SK-N-MC (cell line): ENCODE results near the gene GPR62.

Experiments used
- DNase-seq: peaks from one replicate; pipeline ENCODE4 v3.0.0-alpha.2; 2011; ENCODE audit warnings: low read depth, low spot score
- H3K27ac ChIP-seq: fragments of 200-600 bp; sonication (generic); 2 replicates; pipeline ENCODE4 v1.5.1; 2016; ENCODE audit warnings: mixed run types
- H3K36me3 ChIP-seq: fragments of 200-600 bp; sonication (generic); 2 replicates; pipeline ENCODE4 v1.6.1; 2017; ENCODE audit warnings: antibody characterized with exemption, low read length, mixed read lengths; ENCODE audit not compliant: insufficient read depth
- H3K4me3 ChIP-seq: fragments of 200-600 bp; sonication (generic); 2 replicates; pipeline ENCODE4 v1.5.1; 2016
- H3K9ac ChIP-seq: fragments of 200-600 bp; sonication (generic); 2 replicates; pipeline ENCODE4 v1.8.0; 2017; ENCODE audit warnings: mixed run types, mixed read lengths; ENCODE audit not compliant: insufficient read length
- H3K9me3 ChIP-seq: fragments of 200-600 bp; sonication (generic); 2 replicates; pipeline ENCODE4 v1.6.1; 2017; ENCODE audit warnings: low read depth, mild to moderate bottlenecking, antibody characterized with exemption, low read length, moderate library complexity, mixed read lengths
- EZH2 ChIP-seq: fragments of 200-600 bp; sonication (generic); IDR thresholded peaks from one replicate; pipeline ENCODE4 v1.6.1; 2017; ENCODE audit warnings: antibody characterized with exemption
- FOXP2 ChIP-seq: optimal IDR thresholded peaks from 2 replicates; pipeline ENCODE3; 2011; ENCODE audit warnings: mild to moderate bottlenecking, moderate library complexity; ENCODE audit not compliant: insufficient read depth; ENCODE audit errors: extremely low read length, control extremely low read depth
- POLR2AphosphoS5 ChIP-seq: IDR thresholded peaks from 2 replicates; pipeline ENCODE4 v1.6.1; 2012; ENCODE audit warnings: mild to moderate bottlenecking, low read depth, low read length, borderline replicate concordance

Gene GPR62

DNA sequence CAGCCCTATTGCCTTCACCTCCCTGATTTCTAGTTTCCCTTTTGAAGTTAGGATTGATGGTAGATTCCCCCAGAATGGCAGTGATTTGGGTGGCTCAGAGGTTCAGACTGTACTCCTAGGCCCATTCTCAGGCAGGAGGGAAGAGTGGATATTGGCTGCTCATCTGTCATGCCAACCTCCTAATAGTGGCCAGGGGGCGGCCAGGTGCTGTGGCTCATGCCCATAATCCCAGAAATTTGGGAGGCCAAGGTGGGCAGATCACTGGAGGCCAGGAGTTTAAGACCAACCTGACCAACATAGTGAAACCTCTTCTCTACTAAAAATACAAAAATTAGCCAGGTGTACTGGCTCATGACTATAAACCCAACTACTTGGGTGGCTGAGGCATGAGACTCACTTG lies 24.7 kb upstream of the GPR62 start:
- H3K9ac ChIP-seq = no peak overlapping the region
- no peak for DNase-seq
- H3K36me3 ChIP-seq = no peaks in the 10 kb centered on the region; the same call in 1 of the 2 replicates
- TF ChIP-seq FOXP2 (no peak), POLR2AphosphoS5 (no peak), EZH2 (no peak)
- H3K9me3 ChIP-seq = no peaks in the 10 kb centered on the region
- H3K4me3 ChIP-seq = no peak overlapping the region
- H3K27ac ChIP-seq = no peak overlapping the region

DNA sequence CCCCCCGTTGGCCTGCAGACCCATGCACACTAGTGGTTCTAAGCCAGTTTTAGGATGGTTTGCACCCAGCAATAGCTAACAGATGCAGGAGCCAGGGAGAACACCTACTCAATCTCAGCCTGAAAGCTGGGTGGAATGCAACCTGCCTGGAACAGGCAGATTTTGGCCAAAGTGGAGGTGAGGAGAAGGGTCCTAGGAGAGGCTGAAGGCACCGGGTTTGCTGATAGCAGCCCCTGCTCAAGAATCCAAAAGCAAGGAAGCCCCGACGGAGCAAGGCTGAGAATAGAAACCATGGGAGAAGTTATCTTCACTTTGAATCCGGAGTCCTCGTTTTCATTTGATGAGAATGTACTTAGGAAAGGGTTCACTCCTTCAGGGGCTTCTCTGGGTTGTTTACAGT lies 23.4 kb upstream of the GPR62 start:
- Histone ChIP-seq H3K36me3 (no peaks in the 10 kb centered on the region; the same call in 1 of the 2 replicates), H3K9me3 (no peaks in the 10 kb centered on the region), H3K4me3 (no peak overlapping the region), H3K9ac (no peak overlapping the region), H3K27ac (no peak overlapping the region)
- TF ChIP-seq FOXP2 = no peak
- no peak for TF ChIP-seq POLR2AphosphoS5
- no peak for TF ChIP-seq EZH2
- DNase-seq = no peak

DNA sequence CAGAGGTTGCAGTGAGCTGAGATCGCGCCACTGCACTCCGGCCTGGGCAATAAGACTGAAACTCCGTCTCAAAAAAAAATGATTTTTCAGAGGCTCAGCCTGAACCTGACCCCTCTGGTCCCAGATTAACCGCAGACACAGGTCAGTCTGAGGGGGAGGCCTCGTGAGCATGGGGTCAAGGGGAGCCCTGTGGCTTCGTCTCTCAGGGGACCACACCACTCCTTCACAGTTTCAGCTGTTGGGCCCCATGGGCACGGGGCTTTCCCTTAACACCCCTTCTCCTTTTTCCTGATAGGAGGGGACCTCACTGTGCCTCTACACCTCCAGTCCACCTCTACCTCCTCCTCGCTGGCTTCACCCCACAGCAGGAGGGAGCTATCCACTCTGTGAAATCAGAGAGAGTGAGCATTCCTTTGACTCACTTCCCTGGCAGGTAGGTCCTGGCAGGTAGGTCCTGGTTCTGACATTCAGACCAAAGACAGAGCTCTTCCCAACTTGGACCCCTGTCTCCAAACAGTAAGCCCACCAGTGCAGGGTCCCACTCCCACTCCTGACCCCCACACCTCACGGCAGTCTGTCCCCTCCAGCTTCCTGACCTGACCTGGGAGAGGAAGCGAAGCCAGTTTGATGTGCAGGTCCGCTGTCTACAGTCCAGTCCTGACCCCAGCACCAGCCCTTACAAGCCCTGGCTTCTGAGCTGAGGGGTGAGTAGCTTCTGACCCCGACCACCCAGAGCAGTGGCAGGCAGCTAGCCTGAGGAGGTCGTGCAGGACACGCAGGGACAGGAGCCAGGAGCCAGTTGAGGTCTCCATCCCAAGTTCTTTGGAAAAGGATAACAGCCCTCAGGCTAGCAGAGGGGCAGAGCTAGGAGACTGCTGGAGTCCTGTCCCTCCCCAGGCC lies 22.5 kb upstream of the GPR62 start:
- Histone ChIP-seq H3K27ac (no peak overlapping the region), H3K36me3 (no peaks in the 10 kb centered on the region; the same call in 1 of the 2 replicates), H3K9me3 (no peaks in the 10 kb centered on the region), H3K9ac (no peak overlapping the region), H3K4me3 (no peak overlapping the region)
- TF ChIP-seq FOXP2 (no peak), EZH2 (no peak), POLR2AphosphoS5 (no peak)
- DNase-seq = no peak

DNA sequence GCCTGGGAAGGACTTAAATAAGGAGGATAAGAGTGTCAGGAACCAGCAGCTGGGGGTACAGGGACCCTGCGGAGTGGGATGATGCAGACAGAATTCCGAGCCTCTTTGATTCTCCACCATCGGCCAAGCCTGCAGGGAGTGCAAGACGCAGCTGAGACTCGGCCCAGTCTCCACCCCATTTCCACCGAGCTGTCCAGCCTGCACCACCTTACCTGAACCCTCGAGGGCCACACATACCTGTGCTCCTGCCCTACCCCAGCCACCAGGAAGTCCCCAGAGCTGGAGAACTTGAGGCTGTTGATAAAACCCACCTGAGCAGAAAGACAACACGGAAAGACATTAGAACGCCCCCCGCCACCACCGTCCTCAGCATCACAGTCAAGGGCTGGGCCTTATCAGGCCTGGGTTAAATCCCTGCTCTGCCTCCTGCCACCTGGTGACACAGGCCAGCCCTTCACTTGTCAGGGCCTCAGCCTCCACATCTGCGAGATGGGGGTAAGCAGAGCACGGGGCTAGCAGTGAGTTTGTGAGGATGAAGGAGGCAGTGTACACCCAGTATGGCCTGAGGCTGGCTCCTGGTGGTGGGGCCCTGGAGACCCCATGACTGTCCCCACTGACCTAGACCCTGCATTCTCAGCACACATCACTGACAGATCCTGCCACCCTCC lies 21.6 kb upstream of the GPR62 start:
- Histone ChIP-seq H3K27ac (no peak overlapping the region), H3K36me3 (no peaks in the 10 kb centered on the region; the same call in 1 of the 2 replicates), H3K9ac (no peak overlapping the region), H3K9me3 (no peaks in the 10 kb centered on the region), H3K4me3 (no peak overlapping the region)
- TF ChIP-seq FOXP2 (no peak), EZH2 (no peak), POLR2AphosphoS5 (no peak)
- no peak for DNase-seq

DNA sequence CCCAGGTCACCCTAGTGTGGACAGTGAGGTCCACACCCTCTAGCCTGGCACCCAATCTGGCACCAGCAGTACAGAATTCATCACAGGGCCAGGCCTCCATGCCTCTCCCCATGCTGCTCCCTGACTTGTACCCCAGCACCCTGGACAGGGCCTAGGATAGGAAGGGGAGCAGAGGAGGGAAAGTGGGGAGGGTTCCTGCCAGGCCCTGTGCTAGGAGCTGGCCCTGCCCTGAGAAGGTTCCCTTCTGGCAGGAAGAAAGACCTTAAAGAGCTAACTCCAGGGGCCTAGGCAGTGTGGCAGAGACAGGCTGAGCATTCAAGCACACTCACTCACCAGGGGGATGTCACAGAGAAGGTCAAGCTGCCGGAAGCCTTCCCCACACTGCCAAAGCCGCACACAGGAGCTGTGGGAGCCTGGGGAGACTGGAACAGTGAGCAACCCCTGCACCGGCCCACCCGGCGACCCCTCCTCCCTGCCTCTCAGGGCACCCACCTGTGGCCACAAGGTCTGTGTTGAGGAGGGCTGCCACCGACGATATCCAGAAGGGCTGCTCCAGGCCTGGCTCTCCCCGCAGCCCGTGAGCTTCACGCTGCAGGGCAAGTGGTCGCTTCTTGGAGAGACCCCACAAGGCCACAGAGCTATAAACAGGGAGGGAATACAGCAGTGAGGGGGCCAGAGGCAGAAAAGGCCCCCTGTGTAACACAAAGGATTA lies 20.9 kb upstream of the GPR62 start:
- no peak for DNase-seq
- Histone ChIP-seq H3K9ac (no peak overlapping the region), H3K27ac (no peak overlapping the region), H3K4me3 (no peak overlapping the region), H3K36me3 (no peaks in the 10 kb centered on the region; the same call in 1 of the 2 replicates), H3K9me3 (no peaks in the 10 kb centered on the region)
- no peak for TF ChIP-seq EZH2
- TF ChIP-seq FOXP2 = no peak
- TF ChIP-seq POLR2AphosphoS5 = no peak

DNA sequence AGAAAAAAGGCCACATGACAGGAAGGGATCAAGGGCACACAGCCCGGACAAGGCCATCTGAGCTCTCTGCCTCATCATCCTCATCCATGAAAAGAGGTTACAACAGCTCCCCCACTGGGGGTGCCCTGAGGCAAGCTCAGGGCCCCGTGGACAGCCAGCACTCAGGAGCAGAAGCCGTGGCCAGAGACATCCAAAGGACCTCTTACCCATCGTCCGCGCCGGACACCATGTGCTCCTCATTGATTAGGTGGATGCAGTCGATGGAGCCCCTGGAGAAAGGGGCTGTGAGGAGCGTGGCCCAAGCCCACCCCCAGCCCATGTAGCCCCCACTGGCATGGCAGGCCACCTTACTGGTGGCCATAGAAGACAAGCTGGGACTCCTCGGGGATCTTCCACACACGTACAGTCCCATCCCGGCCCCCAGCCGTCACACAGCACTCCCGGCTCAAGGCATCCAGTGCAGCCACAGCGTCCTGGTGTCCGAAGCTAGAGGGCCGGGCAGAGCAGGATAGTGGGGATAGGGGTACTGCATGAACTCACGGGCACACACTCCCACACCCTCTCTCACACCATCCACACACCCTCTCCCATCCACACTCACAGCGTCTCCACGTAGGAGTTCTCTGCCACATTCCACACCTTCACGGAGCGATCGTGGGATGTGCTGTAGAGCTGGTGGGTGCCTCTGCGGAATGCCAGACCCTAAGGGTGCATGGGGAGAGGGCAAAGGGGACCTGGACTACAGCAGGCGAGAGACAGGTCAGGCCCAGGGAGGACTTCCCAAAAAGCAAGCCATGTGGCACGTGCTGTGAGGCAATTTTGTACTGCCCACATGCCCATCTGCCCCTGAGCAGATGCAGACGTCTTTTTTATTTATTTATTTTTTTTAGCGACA lies 19.9 kb upstream of the GPR62 start:
- Histone ChIP-seq H3K9me3 (no peaks in the 10 kb centered on the region), H3K4me3 (no peak overlapping the region), H3K27ac (no peak overlapping the region), H3K36me3 (no peaks in the 10 kb centered on the region; the same call in 1 of the 2 replicates), H3K9ac (no peak overlapping the region)
- DNase-seq = no peak
- TF ChIP-seq FOXP2 = no peak
- TF ChIP-seq POLR2AphosphoS5 = no peak
- no peak for TF ChIP-seq EZH2

DNA sequence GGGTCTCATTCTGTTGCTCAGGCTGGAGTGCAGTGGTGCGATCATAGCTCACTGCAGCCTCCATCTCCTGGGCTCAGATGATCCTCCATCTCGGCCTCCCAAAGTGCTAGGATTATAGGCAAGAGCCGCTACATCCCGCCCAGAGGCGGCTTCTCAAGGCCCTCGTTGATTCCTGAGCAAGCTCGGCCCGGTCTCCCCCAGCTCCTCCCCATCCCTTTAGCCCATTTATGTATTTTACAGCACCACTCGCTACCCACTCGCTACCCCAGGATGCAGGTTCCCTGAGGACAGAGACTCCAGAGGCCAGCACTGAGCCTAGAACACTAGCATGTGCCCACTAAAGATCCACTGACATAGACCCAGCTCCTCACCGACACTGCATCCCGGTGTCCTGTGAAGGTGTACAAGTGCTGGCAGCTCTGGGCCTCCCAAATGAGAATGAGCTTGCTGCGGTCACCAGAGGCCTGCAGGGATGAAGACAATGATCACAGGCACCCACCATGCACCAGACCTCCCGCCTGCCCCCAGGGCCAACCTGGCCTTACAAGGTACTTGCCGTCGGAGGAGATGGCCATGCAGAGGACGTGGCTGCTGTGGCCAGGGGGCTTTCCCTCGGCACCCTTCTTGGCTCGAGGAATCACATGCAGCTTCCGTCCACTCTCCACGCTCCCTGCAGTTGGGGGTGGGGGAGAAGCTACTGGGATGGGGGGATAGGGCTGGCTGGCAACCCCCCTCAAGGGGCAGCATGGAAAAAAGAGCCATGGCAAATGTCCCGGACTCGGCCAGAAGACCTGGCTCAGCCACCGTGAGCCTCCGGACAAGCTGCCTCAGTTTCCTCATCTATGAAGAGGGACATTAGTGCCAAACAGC lies 19.1 kb upstream of the GPR62 start:
- Histone ChIP-seq H3K4me3 (no peak overlapping the region), H3K9ac (no peak overlapping the region), H3K36me3 (no peaks in the 10 kb centered on the region; the same call in 1 of the 2 replicates), H3K9me3 (no peaks in the 10 kb centered on the region), H3K27ac (no peak overlapping the region)
- TF ChIP-seq EZH2 = no peak
- no peak for TF ChIP-seq FOXP2
- TF ChIP-seq POLR2AphosphoS5 = no peak
- DNase-seq = no peak
